GM19239 (cell line): ENCODE measurements around the gene CEP104.

Experiments used
- DNase-seq: peaks from one replicate; pipeline ENCODE4 v3.0.0; 2011; ENCODE audit warnings: low spot score; ENCODE audit not compliant: insufficient read length
- FAIRE-seq: peaks from 2 replicates; lab custom pipeline; 2011; peaks lifted over from hg19 to GRCh38; lab: Jason Lieb, UNC

Gene CEP104

GRCh38 chr1:3872546-3872945 is 15.5 kb upstream of the CEP104 start:
- no peak for DNase-seq
- FAIRE-seq, result no peak

GRCh38 chr1:3871451-3871805 is 14.4 kb upstream of the CEP104 start:
- DNase-seq (no peak), FAIRE-seq (no peak)

GRCh38 chr1:3869751-3870301 is 12.8 kb upstream of the CEP104 start:
- FAIRE-seq (no peak), DNase-seq (no peak)

GRCh38 chr1:3868464-3869006 is 11.5 kb upstream of the CEP104 start:
- DNase-seq, result no peak
- no peak for FAIRE-seq

- DNase-seq (no peak), FAIRE-seq (no peak)
Measured at GRCh38 chr1:3865606-3866160, 8.7 kb upstream of the CEP104 start.

- no peak for FAIRE-seq
Measured at GRCh38 chr1:3864884-3865283, 7.9 kb upstream of the CEP104 start.

GRCh38 chr1:3863231-3863935 is 6.4 kb upstream of the CEP104 start:
- DNase-seq (no peak), FAIRE-seq (no peak)

More at GRCh38 chr1:3864884-3865283, 7.9 kb upstream of the CEP104 start:
- DNase-seq, result no peak

- no peak for DNase-seq
- FAIRE-seq, result no peak
Measured at GRCh38 chr1:3858231-3858981, 1.4 kb upstream of the CEP104 start.

- FAIRE-seq (no peak), DNase-seq (no peak)
Measured at GRCh38 chr1:3857791-3858129, 749 bp upstream of the CEP104 start.

- no peak for FAIRE-seq
- no peak for DNase-seq
Measured at GRCh38 chr1:3852711-3853485, 4.1 kb downstream of the CEP104 start.

- DNase-seq (no peak), FAIRE-seq (no peak)
Measured at GRCh38 chr1:3852091-3852490, 4.9 kb downstream of the CEP104 start.

- DNase-seq (no peak), FAIRE-seq (no peak)
Measured at GRCh38 chr1:3851292-3851691, 5.7 kb downstream of the CEP104 start.

GRCh38 chr1:3850857-3851256 is 6.2 kb downstream of the CEP104 start:
- DNase-seq (no peak), FAIRE-seq (no peak)

GRCh38 chr1:3847081-3847480 is 9.9 kb downstream of the CEP104 start:
- no peak for DNase-seq
- FAIRE-seq, result no peak

- DNase-seq, result no peak
- FAIRE-seq, result no peak
Measured at GRCh38 chr1:3846541-3846940, 10.5 kb downstream of the CEP104 start.

- DNase-seq, result no peak
- FAIRE-seq, result no peak
Measured at GRCh38 chr1:3842912-3843311, 14.1 kb downstream of the CEP104 start.

- no peak for DNase-seq
Measured at GRCh38 chr1:3841491-3841890, 15.5 kb downstream of the CEP104 start.

GRCh38 chr1:3838788-3839187 is 18.2 kb downstream of the CEP104 start:
- FAIRE-seq (no peak), DNase-seq (no peak)

More at GRCh38 chr1:3841491-3841890, 15.5 kb downstream of the CEP104 start:
- no peak for FAIRE-seq

GRCh38 chr1:3837685-3838084 is 19.3 kb downstream of the CEP104 start:
- no peak for DNase-seq
- no peak for FAIRE-seq

- DNase-seq, result no peak
- no peak for FAIRE-seq
Measured at GRCh38 chr1:3837200-3837599, 19.8 kb downstream of the CEP104 start.
